NCI-H2029 treated with DMSO at 0.1 percent for 48 hours (cell line): ENCODE measurements around the gene ZNF524.
"Not testable (repeated sequence)": the region's sequence is repeated elsewhere in the genome, so short reads cannot be mapped to it uniquely, and the experiment has no call there.

Source experiments
- DNase-seq: peaks from one replicate; lab custom pipeline; 2025; lab: John Stamatoyannopoulos, UW

ZNF524 gene

GRCh38 chr19:55599842-55600661 is at the start of gene ZNF524:
ZNF524 (plus strand) TSS chr19:55600288; CDS start chr19:55602113, 1,825 bp downstream.
- peak; percentile 91 for DNase-seq

GRCh38 chr19:55550321-55550650 is 49.8 kb upstream of the ZNF524 start:
- no peak for DNase-seq

- DNase-seq: no peak
Measured at GRCh38 chr19:55552206-55552605, 47.9 kb upstream of the ZNF524 start.

GRCh38 chr19:55552620-55553019 is 47.5 kb upstream of the ZNF524 start:
- no peak for DNase-seq

GRCh38 chr19:55553217-55554182 is 46.6 kb upstream of the ZNF524 start:
- no peak for DNase-seq

GRCh38 chr19:55554302-55554701 is 45.8 kb upstream of the ZNF524 start:
- DNase-seq: no peak

GRCh38 chr19:55554741-55555152 is 45.3 kb upstream of the ZNF524 start:
- peak; percentile 36 for DNase-seq

GRCh38 chr19:55559684-55560083 is 40.4 kb upstream of the ZNF524 start:
- no peak for DNase-seq

- peak; percentile 23 for DNase-seq
Measured at GRCh38 chr19:55563261-55563690, 36.8 kb upstream of the ZNF524 start.

GRCh38 chr19:55566823-55567222 is 33.3 kb upstream of the ZNF524 start:
- no peak for DNase-seq

- DNase-seq: no peak
Measured at GRCh38 chr19:55567708-55568328, 32.3 kb upstream of the ZNF524 start.

- not testable (repeated sequence) for DNase-seq
Measured at GRCh38 chr19:55569477-55569876, 30.6 kb upstream of the ZNF524 start.

- DNase-seq: not testable (repeated sequence)
Measured at GRCh38 chr19:55573929-55574328, 26.2 kb upstream of the ZNF524 start.

GRCh38 chr19:55576746-55577145 is 23.3 kb upstream of the ZNF524 start:
- no peak for DNase-seq

- DNase-seq: no peak
Measured at GRCh38 chr19:55578031-55578760, 21.9 kb upstream of the ZNF524 start.

- DNase-seq: no peak
Measured at GRCh38 chr19:55578761-55579747, 21.0 kb upstream of the ZNF524 start.

- DNase-seq: no peak
Measured at GRCh38 chr19:55579766-55580621, 20.1 kb upstream of the ZNF524 start.

- DNase-seq: peak; percentile 80
Measured at GRCh38 chr19:55580628-55581144, 19.4 kb upstream of the ZNF524 start, which contains the start of gene ZNF579. ZNF579 (minus strand) TSS chr19:55580848; CDS start chr19:55579639, 1,209 bp downstream.
